Epithelial cell of proximal tubule (primary cell): ENCODE results near the gene B9D2. TPM values are rescaled to one million over a fixed set of nuclear protein-coding genes. Genes with fewer than 3 reads are reported as not detected.
A peak's percentile ranks its signal among the peaks of the same experiment; 100 is the strongest.

Source experiments
- DNase-seq: peaks from one replicate; pipeline ENCODE4 v3.0.0-alpha.2; 2011; ENCODE audit warnings: low read depth
- H3K4me3 ChIP-seq: 2 replicates; pipeline ENCODE4 v1.5.1; 2011; ENCODE audit warnings: low read depth, mild to moderate bottlenecking, low read length
- total RNA-seq: library from RNA; depleted of rRNA; stranded (reverse); fragments of >200 nt; gene quantifications from 2 replicates; pipeline ENCODE4 v1.2.3, GENCODE V29; 2015
- TF ChIP-seq, protein P1 (sequence below): conservative IDR thresholded peaks from 2 replicates; pipeline ENCODE4 v1.5.1; 2012; ENCODE audit warnings: low read depth, mild to moderate bottlenecking, low read length

B9D2 gene
- total RNA-seq, 1 donor from 2014 or later, result 5.3 TPM

DNA sequence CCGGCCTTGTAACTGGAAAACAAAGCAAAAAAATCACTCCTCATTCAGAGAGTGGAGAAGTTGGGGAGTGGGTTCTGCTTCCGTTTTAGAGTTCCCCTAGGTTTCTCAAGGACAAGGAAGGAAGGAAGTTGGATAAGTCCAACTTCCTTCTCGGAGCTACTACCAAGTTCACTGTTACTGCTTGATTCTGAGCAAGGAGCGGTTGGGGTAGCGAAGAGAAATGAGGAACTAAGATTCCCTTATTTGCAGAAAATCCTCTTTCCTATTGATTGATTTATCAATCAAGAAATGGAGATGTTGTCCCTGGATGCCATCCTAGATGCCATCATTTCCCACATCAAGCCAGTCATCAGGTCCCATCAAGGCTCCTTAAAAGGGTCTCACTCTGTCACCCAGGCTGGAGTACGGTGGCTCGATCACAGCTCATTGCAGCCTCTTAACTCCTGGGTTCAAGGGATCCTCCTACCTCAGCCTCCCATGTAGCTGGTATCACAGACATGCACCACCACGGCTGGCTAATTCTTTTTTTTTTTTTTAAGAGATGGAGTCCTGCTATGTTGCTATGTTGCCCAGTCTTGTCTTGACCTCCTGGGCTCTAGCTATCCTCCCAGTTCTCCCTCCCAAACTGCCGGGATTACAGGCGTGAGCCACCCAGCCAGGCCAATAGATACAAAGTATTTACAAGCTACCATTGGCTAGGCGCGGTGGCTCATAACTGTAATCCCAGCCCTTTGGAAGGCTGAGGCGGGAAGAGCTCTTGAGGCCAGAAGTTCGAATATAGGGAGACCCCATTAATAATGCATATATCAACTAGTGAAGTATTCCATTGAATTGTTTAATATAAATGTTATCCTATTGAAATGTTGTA is 809 bp upstream of the B9D2 start:
- H3K4me3 ChIP-seq, result peak overlapping the region; percentile 67
- TF ChIP-seq, protein P1, sequence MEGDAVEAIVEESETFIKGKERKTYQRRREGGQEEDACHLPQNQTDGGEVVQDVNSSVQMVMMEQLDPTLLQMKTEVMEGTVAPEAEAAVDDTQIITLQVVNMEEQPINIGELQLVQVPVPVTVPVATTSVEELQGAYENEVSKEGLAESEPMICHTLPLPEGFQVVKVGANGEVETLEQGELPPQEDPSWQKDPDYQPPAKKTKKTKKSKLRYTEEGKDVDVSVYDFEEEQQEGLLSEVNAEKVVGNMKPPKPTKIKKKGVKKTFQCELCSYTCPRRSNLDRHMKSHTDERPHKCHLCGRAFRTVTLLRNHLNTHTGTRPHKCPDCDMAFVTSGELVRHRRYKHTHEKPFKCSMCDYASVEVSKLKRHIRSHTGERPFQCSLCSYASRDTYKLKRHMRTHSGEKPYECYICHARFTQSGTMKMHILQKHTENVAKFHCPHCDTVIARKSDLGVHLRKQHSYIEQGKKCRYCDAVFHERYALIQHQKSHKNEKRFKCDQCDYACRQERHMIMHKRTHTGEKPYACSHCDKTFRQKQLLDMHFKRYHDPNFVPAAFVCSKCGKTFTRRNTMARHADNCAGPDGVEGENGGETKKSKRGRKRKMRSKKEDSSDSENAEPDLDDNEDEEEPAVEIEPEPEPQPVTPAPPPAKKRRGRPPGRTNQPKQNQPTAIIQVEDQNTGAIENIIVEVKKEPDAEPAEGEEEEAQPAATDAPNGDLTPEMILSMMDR, result no peak
- no peak for DNase-seq

GRCh38 chr19:41363371-41363752 is 587 bp downstream of the B9D2 start:
- no peak for DNase-seq
- TF ChIP-seq, protein P1, result no peak
- H3K4me3 ChIP-seq, result peak overlapping the region; percentile 67

- no peak for DNase-seq
- no peak overlapping the region for H3K4me3 ChIP-seq
- TF ChIP-seq, protein P1, result no peak
Measured at GRCh38 chr19:41362143-41362847, 1.7 kb downstream of the B9D2 start.

- DNase-seq, result no peak
- no peak overlapping the region for H3K4me3 ChIP-seq
- TF ChIP-seq, protein P1, result no peak
Measured at GRCh38 chr19:41359741-41360140, 4.2 kb downstream of the B9D2 start.

GRCh38 chr19:41357746-41358145 is 6.2 kb downstream of the B9D2 start:
- H3K4me3 ChIP-seq, result no peak overlapping the region
- no peak for DNase-seq
- TF ChIP-seq, protein P1, result no peak

DNA sequence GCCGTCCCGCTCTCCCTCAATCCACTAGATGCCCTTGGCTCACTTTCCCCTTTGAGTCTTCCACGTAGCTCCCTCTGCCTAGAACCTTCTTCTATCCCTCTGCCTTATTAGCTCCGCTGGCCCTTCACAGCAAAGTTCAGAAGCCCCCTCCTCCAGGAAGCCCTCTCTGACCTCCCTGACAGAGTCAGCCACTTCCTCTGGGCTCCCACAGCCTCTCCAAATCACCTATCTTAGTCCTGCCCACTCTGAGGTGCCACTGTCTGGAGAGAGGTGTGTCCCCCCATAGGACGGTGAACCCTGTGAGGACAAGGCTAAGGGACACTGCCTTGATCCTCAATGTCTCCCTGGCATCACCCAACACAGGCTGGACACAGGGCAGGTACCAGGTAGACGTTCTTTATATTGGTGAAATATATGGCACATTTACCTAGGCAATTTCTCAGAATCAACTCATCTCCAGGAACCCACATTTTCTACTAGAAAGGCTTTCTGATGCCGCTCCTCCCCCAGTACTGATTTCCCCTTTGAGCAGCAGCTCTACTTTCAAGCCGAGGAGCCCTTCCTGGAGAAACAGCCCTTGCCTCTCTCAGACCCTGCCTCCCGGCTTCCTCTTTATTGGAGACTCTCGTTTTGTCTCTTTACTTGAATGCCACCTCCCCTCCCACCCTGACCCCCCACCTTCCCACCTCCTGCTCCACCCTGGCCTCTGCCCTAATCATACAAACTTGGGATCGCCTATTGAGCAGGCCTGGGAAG is 6.8 kb downstream of the B9D2 start:
- TF ChIP-seq, protein P1, result no peak
- DNase-seq, result no peak
- H3K4me3 ChIP-seq, result no peak overlapping the region
